ENCODE data around the gene TRIM61.
"Not testable (repeated sequence)": the region's sequence is repeated elsewhere in the genome, so short reads cannot be mapped to it uniquely, and the experiment has no call there.

Gene TRIM61

GRCh38 chr4:165006886-165007285, 29.4 kb upstream of the TRIM61 start:
- Histone ChIP-seq H3K27ac (no peak overlapping the region), H3K36me3 (ENCODE audit: insufficient read depth) (no peaks in the 10 kb centered on the region), H3K27me3 (ENCODE audit: insufficient read depth, low read depth) (no peaks in the 10 kb centered on the region), H3K4me3 (IDR thresholded peaks at IDR 0.05; ENCODE audit: insufficient read depth, low read depth, low read length) (no peak overlapping the region), H3K4me1 (ENCODE audit: low read depth, poor library complexity, severe bottlenecking) (no peaks in the 10 kb centered on the region), H3K79me2 (ENCODE audit: insufficient read depth, low read depth) (no peaks in the 10 kb centered on the region), H3K9ac (no peak overlapping the region), H4K20me1 (ENCODE audit: insufficient read depth) (no peaks in the 10 kb centered on the region), H2AFZ (ENCODE audit: low read depth) (no peak overlapping the region), H3K4me2 (no peak overlapping the region)
- TF ChIP-seq CTCF (conservative IDR thresholded peaks at IDR 0.05; ENCODE audit: low read depth, low read length), result no peak

- no peaks in the 10 kb centered on the region for H3K27me3 ChIP-seq (ENCODE audit: insufficient read depth, low read depth)
- no peaks in the 10 kb centered on the region for H3K4me1 ChIP-seq (ENCODE audit: low read depth, poor library complexity, severe bottlenecking)
- H3K9ac ChIP-seq, result no peak overlapping the region
- H3K4me3 ChIP-seq (IDR thresholded peaks at IDR 0.05; ENCODE audit: insufficient read depth, low read depth, low read length), result no peak overlapping the region
- no peak overlapping the region for H3K4me2 ChIP-seq
- H2AFZ ChIP-seq (ENCODE audit: low read depth), result no peak overlapping the region
- no peaks in the 10 kb centered on the region for H3K36me3 ChIP-seq (ENCODE audit: insufficient read depth)
- no peaks in the 10 kb centered on the region for H3K79me2 ChIP-seq (ENCODE audit: insufficient read depth, low read depth)
- TF ChIP-seq CTCF (conservative IDR thresholded peaks at IDR 0.05; ENCODE audit: low read depth, low read length), result no peak
- H4K20me1 ChIP-seq (ENCODE audit: insufficient read depth), result no peaks in the 10 kb centered on the region
- no peak overlapping the region for H3K27ac ChIP-seq
Measured at GRCh38 chr4:165006456-165006855, 29.0 kb upstream of the TRIM61 start.

- Histone ChIP-seq H3K36me3 (ENCODE audit: insufficient read depth) (no peaks in the 10 kb centered on the region), H3K9ac (no peak overlapping the region), H3K27ac (no peak overlapping the region), H3K4me1 (ENCODE audit: low read depth, poor library complexity, severe bottlenecking) (no peaks in the 10 kb centered on the region), H3K27me3 (ENCODE audit: insufficient read depth, low read depth) (no peaks in the 10 kb centered on the region), H4K20me1 (ENCODE audit: insufficient read depth) (no peaks in the 10 kb centered on the region), H2AFZ (ENCODE audit: low read depth) (no peak overlapping the region), H3K4me2 (no peak overlapping the region), H3K4me3 (IDR thresholded peaks at IDR 0.05; ENCODE audit: insufficient read depth, low read depth, low read length) (no peak overlapping the region), H3K79me2 (ENCODE audit: insufficient read depth, low read depth) (no peaks in the 10 kb centered on the region)
- TF ChIP-seq CTCF (conservative IDR thresholded peaks at IDR 0.05; ENCODE audit: low read depth, low read length), result no peak
Measured at GRCh38 chr4:165005352-165005925, 28.0 kb upstream of the TRIM61 start.

- H3K79me2 ChIP-seq (ENCODE audit: insufficient read depth, low read depth); H3K4me1 ChIP-seq (ENCODE audit: low read depth, poor library complexity, severe bottlenecking); H3K27me3 ChIP-seq (ENCODE audit: insufficient read depth, low read depth); H2AFZ ChIP-seq (ENCODE audit: low read depth); H3K4me2 ChIP-seq; H4K20me1 ChIP-seq (ENCODE audit: insufficient read depth); H3K9ac ChIP-seq; H3K36me3 ChIP-seq (ENCODE audit: insufficient read depth); H3K27ac ChIP-seq; H3K4me3 ChIP-seq (IDR thresholded peaks at IDR 0.05; ENCODE audit: insufficient read depth, low read depth, low read length): not testable (repeated sequence)
Measured at GRCh38 chr4:165001957-165002356, 24.5 kb upstream of the TRIM61 start.

GRCh38 chr4:164998526-164999080, 21.1 kb upstream of the TRIM61 start:
- not testable (repeated sequence) for H3K36me3 ChIP-seq (ENCODE audit: insufficient read depth); H3K4me1 ChIP-seq (ENCODE audit: low read depth, poor library complexity, severe bottlenecking); H3K79me2 ChIP-seq (ENCODE audit: insufficient read depth, low read depth); H3K9ac ChIP-seq; H3K4me2 ChIP-seq; H3K27me3 ChIP-seq (ENCODE audit: insufficient read depth, low read depth); H4K20me1 ChIP-seq (ENCODE audit: insufficient read depth); H3K27ac ChIP-seq; H3K4me3 ChIP-seq (IDR thresholded peaks at IDR 0.05; ENCODE audit: insufficient read depth, low read depth, low read length); H2AFZ ChIP-seq (ENCODE audit: low read depth)
